Peyer's patch (tissue), 4 donors: Measurements from ENCODE around the gene CBS. TPM values are rescaled to one million over a fixed set of nuclear protein-coding genes. Genes with fewer than 3 reads are reported as not detected.

ENCODE experiments used
- DNase-seq, 3 donors: peaks; one replicate each; pipeline ENCODE4 v3.0.0-alpha.2; 2017 to 2019
- H3K27ac ChIP-seq, 4 donors: fragments of 200-600 bp; sonication (generic); one replicate each; pipeline ENCODE4 v1.5.1; 2016 to 2019
- H3K27me3 ChIP-seq, 2 donors: fragments of 200-600 bp; sonication (generic); one replicate each; pipeline ENCODE4 v1.5.1; 2019
- H3K36me3 ChIP-seq, 3 donors: fragments of 200-600 bp; sonication (generic); one replicate each; pipeline ENCODE4 v1.5.1; 2016 to 2019
- H3K4me1 ChIP-seq, 4 donors: fragments of 200-600 bp; sonication (generic); one replicate each; pipeline ENCODE4 v1.5.1; 2016 to 2019
- H3K4me3 ChIP-seq, 4 donors: fragments of 200-600 bp; sonication (generic); 1 replicate in 3 of 4; 2 replicates in 1 of 4; pipeline ENCODE4 v1.5.1; 2016 to 2019; ENCODE audit warnings: mild to moderate bottlenecking in 1 of 4
- H3K9me3 ChIP-seq, 4 donors: fragments of 200-600 bp; sonication (generic); one replicate each; pipeline ENCODE4 v1.5.1; 2016 to 2019; ENCODE audit warnings: mild to moderate bottlenecking in 1 of 4
- POLR2A ChIP-seq, 2 donors: fragments of 450-650 bp; IDR thresholded peaks; one replicate each; pipeline ENCODE4 v1.5.1; 2017; ENCODE audit warnings: antibody characterized with exemption in 2 of 2, mild to moderate bottlenecking in 2 of 2, moderate library complexity in 2 of 2
- total RNA-seq, 4 donors: library from RNA; depleted of rRNA; stranded (reverse); fragments of >200 nt; gene quantifications; one replicate each; pipeline ENCODE4 v1.1.0, GENCODE V29; 2016
- TF ChIP-seq, protein P1 (sequence below), 6 experiments: fragments of 450-650 bp in 4 of 6; fragments of 200-600 bp in 2 of 6; sonication (generic) in 1 of 6; IDR thresholded peaks; one replicate each; pipeline ENCODE4 v1.5.1; 2017 to 2019; ENCODE audit warnings: antibody characterized with exemption in 6 of 6, mild to moderate bottlenecking in 3 of 6, moderate library complexity in 1 of 6

Gene CBS
- total RNA-seq, 4 donors from 2014 or later: 24.8 to 59.4 (median 27.1) TPM

DNA sequence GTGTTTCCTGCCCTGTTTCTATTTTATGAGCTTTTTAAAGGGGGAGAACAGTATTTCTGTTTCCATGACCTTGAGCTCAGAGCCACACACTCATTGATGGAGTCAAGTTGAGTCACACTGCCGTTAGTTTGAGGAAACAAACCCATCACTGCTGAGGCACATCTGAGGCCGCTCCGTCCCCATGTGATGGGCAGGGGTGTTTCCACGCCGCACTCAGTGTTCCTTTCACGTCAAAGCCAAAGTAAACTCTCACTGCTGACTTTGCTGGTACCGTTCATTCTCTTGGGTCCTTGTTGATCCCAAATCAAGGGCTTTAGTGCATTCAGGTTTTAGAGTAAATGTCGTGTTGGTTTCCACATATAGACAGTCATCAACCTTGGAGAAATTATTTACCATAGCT, 52.5 kb downstream of the CBS start:
- TF ChIP-seq POLR2A (IDR thresholded peaks at IDR 0.05): no peak
- TF ChIP-seq, protein P1, sequence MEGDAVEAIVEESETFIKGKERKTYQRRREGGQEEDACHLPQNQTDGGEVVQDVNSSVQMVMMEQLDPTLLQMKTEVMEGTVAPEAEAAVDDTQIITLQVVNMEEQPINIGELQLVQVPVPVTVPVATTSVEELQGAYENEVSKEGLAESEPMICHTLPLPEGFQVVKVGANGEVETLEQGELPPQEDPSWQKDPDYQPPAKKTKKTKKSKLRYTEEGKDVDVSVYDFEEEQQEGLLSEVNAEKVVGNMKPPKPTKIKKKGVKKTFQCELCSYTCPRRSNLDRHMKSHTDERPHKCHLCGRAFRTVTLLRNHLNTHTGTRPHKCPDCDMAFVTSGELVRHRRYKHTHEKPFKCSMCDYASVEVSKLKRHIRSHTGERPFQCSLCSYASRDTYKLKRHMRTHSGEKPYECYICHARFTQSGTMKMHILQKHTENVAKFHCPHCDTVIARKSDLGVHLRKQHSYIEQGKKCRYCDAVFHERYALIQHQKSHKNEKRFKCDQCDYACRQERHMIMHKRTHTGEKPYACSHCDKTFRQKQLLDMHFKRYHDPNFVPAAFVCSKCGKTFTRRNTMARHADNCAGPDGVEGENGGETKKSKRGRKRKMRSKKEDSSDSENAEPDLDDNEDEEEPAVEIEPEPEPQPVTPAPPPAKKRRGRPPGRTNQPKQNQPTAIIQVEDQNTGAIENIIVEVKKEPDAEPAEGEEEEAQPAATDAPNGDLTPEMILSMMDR (IDR thresholded peaks at IDR 0.05): no peak
- no peak overlapping the region for H3K27ac ChIP-seq
- no peaks in the 10 kb centered on the region for H3K9me3 ChIP-seq
- H3K36me3 ChIP-seq: peaks cover 0 to 61% (median 0%) of the 10 kb centered on the region in 3 donors
- no peak overlapping the region for H3K4me3 ChIP-seq
- H3K27me3 ChIP-seq: no peaks in the 10 kb centered on the region
- DNase-seq: no peak
- H3K4me1 ChIP-seq: no peaks in the 10 kb centered on the region

DNA sequence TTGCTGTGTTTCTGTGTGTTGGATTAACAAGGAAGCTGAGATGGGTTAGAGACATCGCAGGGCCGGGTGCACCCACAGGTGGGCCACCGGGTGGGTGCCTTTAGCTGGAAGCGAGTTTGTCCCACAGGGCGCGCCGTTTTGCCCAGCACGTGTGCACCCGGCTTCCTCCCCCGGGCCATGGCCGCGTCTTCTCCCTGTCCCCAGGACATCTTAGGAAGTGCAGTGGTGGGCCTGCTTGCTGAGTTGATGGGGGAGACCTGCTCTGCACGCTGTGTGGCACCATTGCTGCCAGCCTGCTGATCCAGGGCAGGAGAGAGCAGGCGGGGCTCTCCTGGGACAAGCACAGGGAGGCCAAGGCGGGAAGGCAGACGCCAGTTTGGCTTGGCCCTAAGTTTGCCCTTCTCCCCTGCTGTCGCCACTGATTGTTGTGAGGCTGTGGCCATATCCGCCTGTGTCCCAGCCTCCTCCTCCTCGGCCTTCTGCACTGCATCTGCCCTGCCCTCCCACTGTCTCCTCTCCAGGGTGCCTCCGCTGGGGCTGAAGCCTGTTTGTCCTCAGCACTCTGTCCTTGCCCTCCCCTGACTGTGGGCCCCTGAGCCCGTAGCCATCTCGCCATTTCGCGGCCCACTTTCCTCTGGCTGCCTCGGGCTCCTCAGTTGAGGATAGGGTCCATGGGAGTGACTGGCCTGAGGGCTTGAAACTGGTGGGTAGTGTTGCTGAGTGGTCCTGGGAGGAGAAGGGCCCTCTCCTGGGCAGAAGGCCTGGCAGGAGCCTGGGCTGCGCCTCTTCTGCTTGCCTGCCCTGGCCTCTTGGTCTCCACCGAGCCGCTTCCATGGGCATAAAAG, 53.7 kb downstream of the CBS start:
- TF ChIP-seq POLR2A (IDR thresholded peaks at IDR 0.05): no peak
- TF ChIP-seq, protein P1 (IDR thresholded peaks at IDR 0.05): no peak
- Histone ChIP-seq H3K36me3 (peaks cover 0 to 60% (median 0%) of the 10 kb centered on the region in 3 donors), H3K4me1 (no peaks in the 10 kb centered on the region), H3K4me3 (no peak overlapping the region), H3K27me3 (no peaks in the 10 kb centered on the region), H3K27ac (no peak overlapping the region), H3K9me3 (no peaks in the 10 kb centered on the region)
- DNase-seq: no peak

DNA sequence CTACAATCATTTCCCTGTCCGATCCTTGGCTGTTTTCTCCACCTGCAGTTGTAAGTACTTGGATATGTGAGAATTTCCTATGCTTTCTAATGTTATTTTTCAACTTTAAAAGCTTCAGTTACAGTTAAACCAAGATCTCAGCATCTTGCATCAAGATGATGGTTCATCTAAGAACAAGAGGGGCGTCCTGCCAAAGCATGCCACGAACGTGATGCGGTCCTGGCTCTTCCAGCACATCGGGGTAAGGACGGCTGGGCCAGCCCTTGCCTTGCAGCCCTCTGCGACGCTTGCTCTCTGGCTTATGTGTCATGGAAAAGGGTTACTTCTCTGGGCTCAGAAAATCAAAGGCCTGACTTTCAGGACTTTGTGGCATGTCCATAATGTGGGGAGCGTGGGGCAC, 54.4 kb downstream of the CBS start:
- Histone ChIP-seq H3K4me1 (peaks cover 0 to 2% (median 0%) of the 10 kb centered on the region in 4 donors), H3K36me3 (peaks cover 0 to 63% (median 0%) of the 10 kb centered on the region in 3 donors), H3K27me3 (no peaks in the 10 kb centered on the region), H3K27ac (no peak overlapping the region), H3K9me3 (no peaks in the 10 kb centered on the region), H3K4me3 (no peak overlapping the region)
- DNase-seq: no peak
- TF ChIP-seq, protein P1 (IDR thresholded peaks at IDR 0.05): no peak

DNA sequence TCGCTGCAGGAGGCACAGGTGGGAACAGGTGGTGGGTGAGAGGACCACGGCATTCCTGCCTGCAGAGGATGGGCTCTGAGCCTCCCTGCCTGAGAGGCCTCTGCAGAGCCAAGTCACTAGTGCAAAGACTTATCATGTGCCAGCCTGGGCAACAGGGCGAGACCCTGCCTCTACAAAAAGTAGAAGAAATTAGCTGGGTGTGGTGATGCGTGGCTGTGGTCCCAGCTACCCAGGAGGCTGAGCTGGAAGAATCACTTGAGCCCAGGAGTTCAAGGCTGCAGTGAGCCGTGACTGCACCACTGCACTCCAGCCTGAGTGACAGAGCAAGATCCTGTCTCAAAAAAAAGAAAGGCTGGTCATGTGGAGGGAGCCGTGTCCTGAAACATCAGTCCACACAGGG, 54.9 kb downstream of the CBS start:
- TF ChIP-seq, protein P1 (IDR thresholded peaks at IDR 0.05): no peak
- TF ChIP-seq POLR2A (IDR thresholded peaks at IDR 0.05): no peak
- H3K4me3 ChIP-seq: no peak overlapping the region
- no peaks in the 10 kb centered on the region for H3K27me3 ChIP-seq
- H3K36me3 ChIP-seq: peaks cover 0 to 64% (median 0%) of the 10 kb centered on the region in 3 donors
- H3K9me3 ChIP-seq: no peaks in the 10 kb centered on the region
- H3K4me1 ChIP-seq: peaks cover 0 to 4% (median 0%) of the 10 kb centered on the region in 4 donors
- DNase-seq: no peak
- no peak overlapping the region for H3K27ac ChIP-seq

DNA sequence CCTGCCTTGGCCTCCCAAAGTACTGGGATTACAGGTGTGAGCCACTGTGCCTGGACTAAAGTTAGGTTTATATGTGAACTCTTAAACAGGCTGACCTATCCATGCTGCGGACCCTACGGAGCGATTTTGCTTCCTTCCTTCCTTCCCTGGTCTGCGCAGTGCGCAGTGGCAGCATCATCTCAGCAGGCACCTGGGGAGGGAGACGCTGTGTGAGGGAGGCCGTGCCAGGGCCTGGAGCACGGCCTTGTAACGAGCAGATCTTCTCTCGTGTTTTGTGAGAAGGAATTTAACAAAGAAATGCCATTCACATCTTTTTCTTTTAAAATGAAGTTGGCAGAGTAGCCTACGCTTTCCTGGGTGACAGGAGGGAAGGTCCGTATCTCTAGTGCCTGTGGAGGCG, 55.5 kb downstream of the CBS start:
- H3K36me3 ChIP-seq: peaks cover 0 to 58% (median 0%) of the 10 kb centered on the region in 3 donors
- no peak for TF ChIP-seq POLR2A (IDR thresholded peaks at IDR 0.05)
- TF ChIP-seq, protein P1 (IDR thresholded peaks at IDR 0.05): no peak
- DNase-seq: no peak
- H3K9me3 ChIP-seq: no peaks in the 10 kb centered on the region
- H3K27ac ChIP-seq: no peak overlapping the region
- H3K4me1 ChIP-seq: peaks cover 0 to 4% (median 0%) of the 10 kb centered on the region in 4 donors
- H3K27me3 ChIP-seq: no peaks in the 10 kb centered on the region
- H3K4me3 ChIP-seq: no peak overlapping the region
